ENCODE data around the gene SMCO1.
"Not testable (repeated sequence)": the region's sequence is repeated elsewhere in the genome, so short reads cannot be mapped to it uniquely, and the experiment has no call there.

The SMCO1 gene

GRCh38 chr3:196477678-196478077, 37.5 kb downstream of the SMCO1 start:
- no peak for TF ChIP-seq CTCF (IDR thresholded peaks at IDR 0.05; ENCODE audit: borderline replicate concordance, insufficient read depth, low read depth, low read length)
- no peak overlapping the region for H3K4me3 ChIP-seq (ENCODE audit: low read depth, low read length)

- TF ChIP-seq CTCF (IDR thresholded peaks at IDR 0.05; ENCODE audit: borderline replicate concordance, insufficient read depth, low read depth, low read length): no peak
- no peak overlapping the region for H3K4me3 ChIP-seq (ENCODE audit: low read depth, low read length)
Observed at GRCh38 chr3:196472286-196472685, 42.9 kb downstream of the SMCO1 start.

GRCh38 chr3:196471551-196471950, 43.6 kb downstream of the SMCO1 start:
- H3K4me3 ChIP-seq (ENCODE audit: low read depth, low read length): no peak overlapping the region
- TF ChIP-seq CTCF (IDR thresholded peaks at IDR 0.05; ENCODE audit: borderline replicate concordance, insufficient read depth, low read depth, low read length): no peak

- not testable (repeated sequence) for H3K4me3 ChIP-seq (ENCODE audit: low read depth, low read length)
Observed at GRCh38 chr3:196470182-196470581, 45.0 kb downstream of the SMCO1 start.

GRCh38 chr3:196463804-196464203, 51.3 kb downstream of the SMCO1 start:
- H3K4me3 ChIP-seq (ENCODE audit: low read depth, low read length): no peak overlapping the region
- no peak for TF ChIP-seq CTCF (IDR thresholded peaks at IDR 0.05; ENCODE audit: borderline replicate concordance, insufficient read depth, low read depth, low read length)

GRCh38 chr3:196463478-196463756, 51.7 kb downstream of the SMCO1 start:
- no peak for TF ChIP-seq CTCF (IDR thresholded peaks at IDR 0.05; ENCODE audit: borderline replicate concordance, insufficient read depth, low read depth, low read length)
- no peak overlapping the region for H3K4me3 ChIP-seq (ENCODE audit: low read depth, low read length)

GRCh38 chr3:196462680-196463477, 52.3 kb downstream of the SMCO1 start:
- not testable (repeated sequence) for H3K4me3 ChIP-seq (ENCODE audit: low read depth, low read length)

- no peak for TF ChIP-seq CTCF (IDR thresholded peaks at IDR 0.05; ENCODE audit: borderline replicate concordance, insufficient read depth, low read depth, low read length)
- H3K4me3 ChIP-seq (ENCODE audit: low read depth, low read length): no peak overlapping the region
Observed at GRCh38 chr3:196458063-196458462, 57.1 kb downstream of the SMCO1 start.

GRCh38 chr3:196457470-196457869, 57.7 kb downstream of the SMCO1 start:
- H3K4me3 ChIP-seq (ENCODE audit: low read depth, low read length): not testable (repeated sequence)
